Measurements from ENCODE around the gene NDE1.
A peak's percentile ranks its signal among the peaks of the same experiment; 100 is the strongest.
"Not testable (repeated sequence)": the region's sequence is repeated elsewhere in the genome, so short reads cannot be mapped to it uniquely, and the experiment has no call there.

Gene NDE1

DNA sequence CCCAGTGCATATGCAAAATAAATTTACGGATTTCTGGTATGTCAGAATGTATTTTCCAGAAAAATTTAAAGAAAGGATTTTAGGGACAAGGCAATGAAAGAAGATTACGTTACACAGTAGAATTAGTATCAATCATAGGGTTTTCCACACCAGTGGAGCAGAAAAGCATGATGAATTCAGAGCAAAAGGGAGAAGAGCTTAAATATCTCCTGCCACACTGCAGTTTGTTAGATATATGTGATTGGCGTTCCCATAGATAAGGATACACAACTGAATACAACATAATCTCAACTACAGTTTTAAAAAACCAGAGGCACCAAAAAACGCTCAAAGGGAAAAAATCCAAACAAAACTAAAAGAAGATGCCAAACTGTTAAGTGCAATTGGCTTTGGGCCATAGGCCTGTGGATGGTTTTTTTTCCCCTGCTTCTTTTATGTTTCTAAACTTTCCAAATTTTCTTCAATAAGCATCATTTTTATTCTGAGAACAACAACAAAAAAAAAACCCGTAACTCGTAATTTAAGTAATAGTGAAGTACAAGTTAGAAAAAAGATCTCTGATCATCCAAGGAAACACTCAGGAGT is 29.3 kb upstream of the NDE1 start:
- DNase-seq (ENCODE audit: low read depth in 1 of 2, low spot score in 1 of 2), result no peak

GRCh38 chr16:15621456-15621855 is 28.6 kb upstream of the NDE1 start:
- DNase-seq (ENCODE audit: low read depth in 1 of 2, low spot score in 1 of 2), result no peak

DNA sequence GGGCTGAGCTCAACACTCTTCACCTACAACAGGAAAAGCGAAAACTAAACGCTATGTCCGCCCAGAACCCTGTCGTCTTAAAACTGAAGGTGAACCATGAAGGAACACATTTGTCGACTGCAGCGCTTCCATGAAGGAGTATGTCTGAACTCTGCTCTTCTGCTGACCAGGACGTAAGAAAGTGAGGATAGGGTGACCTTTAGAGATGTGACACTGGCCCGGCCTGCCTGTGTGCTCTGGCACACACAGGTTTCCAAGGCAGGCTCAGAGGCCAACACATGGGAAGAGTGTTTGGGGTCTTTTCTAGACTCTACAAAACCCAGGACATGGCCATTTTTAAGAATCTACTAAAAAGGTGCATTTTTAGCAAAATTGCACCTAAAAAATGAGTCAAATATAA is 28.2 kb upstream of the NDE1 start:
- DNase-seq (ENCODE audit: low read depth in 1 of 2, low spot score in 1 of 2), result no peak

DNA sequence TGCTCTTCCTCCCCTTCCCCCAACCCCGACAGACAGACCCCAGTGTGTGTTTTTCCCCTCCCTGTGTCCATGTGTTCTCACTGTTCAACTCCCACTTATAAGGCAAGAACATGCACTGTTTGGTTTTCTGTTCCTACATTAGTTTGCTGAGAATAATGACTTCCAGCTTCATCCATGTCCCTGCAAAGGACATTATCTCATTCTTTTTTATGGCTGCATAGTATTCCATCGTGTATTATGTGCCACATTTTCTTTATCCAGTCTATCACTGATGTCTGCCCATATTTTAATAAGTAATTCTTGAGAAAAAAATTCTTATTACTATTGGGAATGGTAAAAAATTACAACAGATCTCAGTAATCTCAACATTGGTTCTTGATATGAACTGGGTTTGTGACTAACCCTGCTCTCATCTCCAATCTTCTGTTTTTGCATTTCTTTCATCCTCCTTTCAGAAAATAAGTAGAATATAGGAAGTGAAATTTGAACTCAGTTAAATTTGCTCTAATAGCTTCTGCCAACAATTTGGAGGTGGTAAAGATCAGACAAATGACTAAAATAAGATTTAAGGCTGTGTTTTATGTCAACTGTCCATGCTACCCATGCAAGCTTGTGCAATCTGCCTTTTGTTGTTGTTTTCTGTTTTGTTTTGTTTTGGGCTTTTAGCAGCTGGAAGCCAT is 18.2 kb upstream of the NDE1 start:
- DNase-seq (ENCODE audit: low read depth in 1 of 2, low spot score in 1 of 2), result no peak

GRCh38 chr16:15635926-15636325 is 14.1 kb upstream of the NDE1 start:
- DNase-seq (ENCODE audit: low read depth in 1 of 2, low spot score in 1 of 2), result no peak

DNA sequence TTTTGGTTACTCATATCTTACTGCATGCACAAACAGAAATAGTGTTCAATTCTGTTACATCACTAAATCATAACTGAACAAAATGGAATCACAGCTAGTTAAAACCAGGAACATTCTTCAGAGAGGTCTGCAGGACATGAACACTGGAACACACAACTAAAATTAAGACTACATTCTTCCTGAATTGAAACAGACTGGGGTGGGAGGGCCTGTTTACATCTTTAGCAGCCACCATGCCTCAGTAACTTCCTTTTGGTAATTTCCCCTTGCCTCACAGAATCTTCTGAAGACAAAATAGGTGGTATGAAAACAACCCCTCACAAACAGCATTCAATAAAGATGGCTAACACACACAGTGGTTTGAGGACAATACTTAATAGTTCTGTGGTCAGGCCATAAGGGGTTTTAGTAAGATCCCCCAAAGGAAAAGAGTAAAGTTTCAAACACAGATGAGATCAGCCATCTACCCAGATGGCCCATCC is 13.6 kb upstream of the NDE1 start:
- DNase-seq (ENCODE audit: low read depth in 1 of 2, low spot score in 1 of 2), result no peak

DNA sequence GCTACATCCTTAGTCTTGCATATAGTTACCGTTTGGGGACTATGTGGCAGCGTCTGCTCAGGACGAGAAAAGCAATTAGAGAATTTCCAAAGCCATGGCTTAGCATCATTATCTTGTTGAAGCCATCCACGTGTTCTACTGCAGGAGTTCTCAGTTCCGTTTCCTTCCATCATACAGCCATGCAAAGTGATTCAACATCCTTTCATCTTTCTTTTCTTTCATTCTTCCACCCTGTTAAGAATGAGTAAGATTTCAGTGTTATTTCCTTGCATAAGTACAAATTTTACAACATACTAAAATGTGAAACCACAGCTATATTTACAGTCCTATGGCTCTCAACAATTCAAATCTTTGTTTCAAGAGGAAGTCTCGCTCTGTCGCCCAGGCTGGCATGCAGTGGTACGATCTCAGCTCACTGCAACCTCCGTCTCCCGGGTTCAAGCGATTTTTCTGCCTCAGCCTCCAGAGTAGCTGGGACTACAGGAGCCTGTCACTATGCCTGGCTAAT is 10.9 kb upstream of the NDE1 start:
- no peak for DNase-seq (ENCODE audit: low read depth in 1 of 2, low spot score in 1 of 2)

DNA sequence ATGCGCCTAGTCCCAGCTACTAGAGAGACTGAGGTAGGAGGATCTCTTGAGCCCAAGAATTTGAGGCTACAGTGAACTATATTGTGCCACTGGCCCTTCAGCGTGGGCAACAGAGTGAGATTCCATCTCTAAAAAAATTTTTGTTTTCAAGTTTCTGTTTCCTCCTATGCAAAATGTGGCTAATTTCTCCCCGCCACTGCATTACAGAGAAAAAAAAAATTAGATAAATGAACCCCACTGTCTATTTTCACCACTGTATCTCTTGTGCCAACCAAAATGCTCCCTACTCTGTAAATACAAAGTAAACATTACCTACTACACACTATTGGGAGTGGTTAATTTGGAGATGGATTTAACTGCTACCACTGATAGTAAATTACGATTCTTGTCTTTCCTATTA is 9.1 kb upstream of the NDE1 start:
- DNase-seq (ENCODE audit: low read depth in 1 of 2, low spot score in 1 of 2), result no peak

DNA sequence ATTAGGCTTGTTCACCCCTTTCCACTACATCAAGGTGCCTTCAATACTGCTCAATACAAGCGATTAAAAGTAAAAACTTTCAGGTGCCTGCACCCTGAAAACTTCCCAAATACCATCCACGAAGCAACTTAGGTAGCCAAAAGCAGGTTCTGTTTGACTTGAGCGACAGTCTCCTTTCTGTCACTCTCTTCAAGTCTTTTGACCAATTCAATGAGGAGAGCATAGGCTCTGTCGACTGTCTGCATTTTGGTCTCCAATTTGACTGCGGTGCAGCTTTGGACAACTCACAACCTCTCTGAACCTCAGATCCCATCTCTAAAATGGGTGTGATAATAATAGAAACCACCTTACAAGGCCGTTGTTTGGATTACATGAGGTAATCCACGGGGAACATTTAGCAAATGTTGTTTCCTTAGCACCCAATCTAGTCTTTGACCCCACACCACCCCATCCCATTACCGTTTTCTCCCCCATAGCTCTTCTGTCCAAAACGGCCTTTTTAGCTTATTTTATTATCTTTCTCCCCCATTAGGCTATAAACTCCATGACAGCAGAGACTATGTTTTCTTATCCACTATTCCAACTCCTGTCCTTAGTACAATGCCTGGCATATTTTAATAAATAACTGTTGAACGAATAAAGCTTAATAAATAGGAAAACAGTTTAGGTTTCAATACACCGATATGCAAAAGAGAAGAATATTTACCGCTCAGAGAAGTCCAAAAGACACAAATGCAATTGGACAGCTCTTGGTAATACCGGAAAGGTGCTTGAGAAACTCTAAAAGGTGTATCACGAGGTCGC is 8.1 kb upstream of the NDE1 start:
- DNase-seq (ENCODE audit: low read depth in 1 of 2, low spot score in 1 of 2), result no peak

- DNase-seq (ENCODE audit: low read depth in 1 of 2, low spot score in 1 of 2), result peak; percentile 61 to 67
These were observed 7.4 kb upstream of the NDE1 start for GRCh38 chr16:15642557-15643047.

DNA sequence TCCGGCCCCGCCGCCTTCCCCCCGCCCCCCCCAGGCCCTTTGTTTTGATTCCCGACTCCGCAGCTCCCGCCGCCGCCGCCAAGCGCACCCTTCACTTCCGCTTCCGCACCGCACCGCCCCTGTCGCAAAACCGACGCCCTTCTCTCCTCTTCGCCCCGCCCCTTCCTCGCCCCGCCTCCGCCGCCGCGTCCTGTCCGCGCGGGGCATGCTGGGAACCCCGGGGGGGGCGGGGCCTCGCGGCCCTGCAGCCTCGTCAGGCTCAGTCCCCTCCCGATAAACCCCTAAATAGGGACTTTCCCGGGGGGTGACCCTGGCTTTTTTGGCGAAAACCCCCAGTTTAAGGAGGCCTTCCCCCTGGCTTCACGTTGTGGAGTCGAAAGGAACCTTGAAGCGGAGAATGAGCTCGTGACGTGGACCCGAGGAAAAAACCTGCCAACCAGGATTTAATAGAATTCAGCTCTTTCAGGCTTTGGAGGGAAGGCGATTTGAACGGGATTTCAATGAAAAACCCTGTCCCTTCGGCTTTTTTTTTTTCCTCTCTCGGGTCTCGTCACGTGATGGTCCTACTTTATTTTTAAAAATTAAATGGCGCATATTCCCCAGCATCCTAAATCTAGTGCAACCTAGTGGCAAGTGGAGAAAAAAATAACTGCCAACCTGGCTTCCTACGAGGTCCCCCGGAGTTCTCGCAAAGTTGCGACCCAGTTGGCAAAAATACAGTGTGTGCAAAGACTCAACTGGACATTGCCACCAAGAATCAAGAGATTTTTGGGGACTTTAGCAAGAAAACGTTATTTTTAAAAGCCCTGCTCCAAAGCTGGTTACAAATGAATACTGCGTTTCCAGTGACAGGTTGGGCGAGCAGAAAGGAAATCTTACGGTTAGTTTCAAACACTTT is 6.7 kb upstream of the NDE1 start, which contains the start of gene MARF1:
Gene MARF1, minus strand, starts transcription at position 107 of the 898 bp plus-strand sequence. CDS start 3,921 bp downstream, outside the sequence.
- peak; percentile 99 to 100 for DNase-seq (ENCODE audit: low read depth in 1 of 2, low spot score in 1 of 2)

DNA sequence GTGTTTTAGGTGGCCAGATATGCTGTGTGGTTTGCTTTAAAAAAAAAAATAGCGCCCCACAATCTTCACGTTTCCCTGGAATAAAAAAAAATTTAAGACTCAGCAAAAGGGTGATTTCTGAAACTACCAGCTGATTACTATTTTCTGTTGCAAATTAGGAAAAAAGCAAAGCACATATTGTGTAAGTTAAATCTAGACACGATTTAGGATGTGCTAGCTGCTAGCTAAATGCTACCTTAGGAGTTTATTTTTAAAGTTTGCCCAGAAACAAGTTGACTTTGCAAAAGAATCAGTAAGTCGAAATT is 6.1 kb upstream of the NDE1 start:
- no peak for DNase-seq (ENCODE audit: low read depth in 1 of 2, low spot score in 1 of 2)

DNA sequence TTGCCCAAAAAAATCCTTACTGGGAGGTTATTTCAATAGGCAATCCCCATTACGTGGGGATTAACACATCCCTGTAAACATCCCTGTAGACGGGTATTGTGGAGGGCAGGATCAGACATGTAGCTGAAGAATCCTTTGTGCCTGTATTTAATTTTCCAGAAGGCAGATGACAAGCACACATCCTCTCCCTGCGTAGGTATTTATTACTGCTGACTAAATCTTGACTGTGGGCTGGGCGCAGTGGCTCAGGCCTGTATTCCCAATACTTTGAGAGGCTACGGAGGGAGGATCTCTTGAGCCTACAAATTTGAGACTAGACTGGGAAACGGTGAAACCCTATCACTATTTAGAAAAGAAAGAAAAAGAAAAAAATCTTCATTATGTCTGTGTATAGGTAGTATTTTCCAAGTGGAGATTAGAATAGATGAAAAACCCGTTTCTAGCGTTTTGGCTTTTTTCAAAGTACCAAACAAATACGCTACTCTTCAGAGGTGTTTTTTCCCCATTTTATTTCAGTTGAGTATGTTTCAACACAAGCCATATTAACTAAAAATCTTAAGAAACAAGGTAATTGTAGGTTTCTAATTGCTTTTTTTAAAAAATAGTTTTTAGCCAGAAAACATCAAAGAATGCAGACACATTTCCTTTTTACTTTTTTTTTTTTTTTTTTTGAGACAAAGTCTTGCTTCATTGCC is 5.6 kb upstream of the NDE1 start:
- DNase-seq (ENCODE audit: low read depth in 1 of 2, low spot score in 1 of 2), result no peak

DNA sequence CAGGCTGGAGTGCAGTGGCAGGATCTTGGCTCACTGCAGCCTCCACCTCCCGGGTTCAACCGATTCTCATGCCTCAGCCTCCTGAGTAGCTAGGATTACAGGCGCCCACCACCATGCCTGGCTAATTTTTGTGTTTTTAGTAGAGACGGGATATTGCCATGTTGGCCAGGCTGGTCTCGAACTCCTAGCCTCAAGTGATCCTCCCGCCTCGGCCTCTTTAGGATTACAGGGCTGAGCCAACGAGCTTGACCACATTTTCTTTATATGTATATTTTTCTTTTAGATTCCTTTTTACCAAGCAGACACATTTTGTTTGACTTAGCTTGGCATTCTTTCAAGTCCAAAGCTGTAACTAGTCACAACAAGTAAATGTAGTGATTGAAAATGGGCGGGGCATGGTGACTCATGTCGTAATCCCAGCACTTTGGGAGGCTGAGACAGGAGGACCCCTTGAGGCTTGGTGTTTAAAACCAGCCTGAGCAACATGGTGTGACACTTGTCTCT is 5.0 kb upstream of the NDE1 start:
- DNase-seq (ENCODE audit: low read depth in 1 of 2, low spot score in 1 of 2), result not testable (repeated sequence)

- not testable (repeated sequence) for DNase-seq (ENCODE audit: low read depth in 1 of 2, low spot score in 1 of 2)
These were observed 3.3 kb upstream of the NDE1 start for GRCh38 chr16:15646557-15647293.

DNA sequence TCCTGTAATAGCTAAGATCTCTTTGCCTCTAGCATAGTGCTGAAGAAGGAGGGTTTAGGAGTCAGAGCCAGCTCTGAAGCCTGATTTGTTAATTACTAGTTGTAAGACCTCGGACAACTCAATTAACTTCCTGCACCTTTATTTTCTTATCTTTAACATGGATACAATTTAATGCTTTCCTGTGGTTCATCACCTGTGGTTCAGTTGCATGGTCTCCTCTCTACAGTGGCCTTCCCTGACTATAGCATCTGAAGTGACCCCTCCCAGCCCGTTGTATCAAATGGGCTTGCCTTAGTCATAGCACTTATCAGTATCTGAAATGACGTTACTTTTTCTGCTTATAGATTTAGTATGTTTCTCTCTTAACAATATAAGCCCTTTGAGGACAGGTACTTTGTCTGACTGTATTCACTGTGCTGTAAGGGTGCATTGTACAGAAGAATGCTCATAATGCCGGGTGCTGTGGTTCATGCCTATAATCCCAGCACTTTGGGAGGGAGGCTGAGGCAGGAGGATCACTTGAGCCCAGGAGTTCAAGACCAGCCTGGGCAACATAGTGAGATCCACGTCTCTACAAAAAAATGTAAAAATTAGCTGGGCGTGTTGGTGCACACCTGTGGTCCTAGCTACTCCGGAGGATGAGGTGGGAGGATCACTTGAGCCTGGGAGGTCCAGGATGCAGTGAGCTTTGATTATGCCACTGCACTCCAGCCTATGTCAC is 2.6 kb upstream of the NDE1 start:
- no peak for DNase-seq (ENCODE audit: low read depth in 1 of 2, low spot score in 1 of 2)

- DNase-seq (ENCODE audit: low read depth in 1 of 2, low spot score in 1 of 2), result no peak
These were observed 1.8 kb upstream of the NDE1 start for GRCh38 chr16:15648135-15648730.

DNA sequence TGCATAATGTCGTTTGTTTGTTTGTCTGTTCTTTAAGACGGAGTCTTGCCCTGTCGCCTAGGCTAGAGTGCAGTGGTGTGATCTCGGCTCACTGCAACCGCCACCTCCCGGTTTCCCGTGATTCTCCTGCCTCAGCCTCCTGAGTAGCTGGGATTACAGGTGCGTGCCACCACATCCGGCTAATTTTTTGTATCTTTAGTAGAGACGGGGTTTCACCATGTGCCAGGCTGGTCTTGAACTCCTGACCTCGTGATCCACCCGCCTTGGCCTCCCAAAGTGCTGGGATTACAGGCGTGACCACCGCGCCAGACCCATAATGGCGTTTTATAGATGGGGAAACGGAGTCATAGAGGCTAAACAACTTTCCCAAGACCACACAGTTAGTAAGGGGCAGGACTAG is 734 bp upstream of the NDE1 start:
- not testable (repeated sequence) for DNase-seq (ENCODE audit: low read depth in 1 of 2, low spot score in 1 of 2)

DNA sequence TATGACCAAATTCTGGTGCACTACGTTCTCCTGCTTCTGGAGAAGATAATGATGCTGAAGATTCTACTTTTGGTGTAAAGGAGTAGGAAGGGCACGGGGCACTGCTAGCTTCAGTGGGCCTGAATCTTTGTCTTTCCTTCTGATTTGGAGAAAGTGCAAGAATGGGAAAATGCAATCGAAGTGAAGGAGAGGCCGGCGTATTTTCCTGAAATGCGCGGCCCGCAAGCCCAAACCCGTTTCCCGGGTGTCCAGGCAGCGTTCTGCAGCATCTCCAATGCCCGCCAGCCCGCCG is 372 bp upstream of the NDE1 start:
- no peak for DNase-seq (ENCODE audit: low read depth in 1 of 2, low spot score in 1 of 2)
